Activated B cell treated with CpG ODN at 0.5 μM for 24 hours (primary cell): ENCODE results near the gene CCDC8. TPM values are rescaled to one million over a fixed set of nuclear protein-coding genes. Genes with fewer than 3 reads are reported as not detected.
A peak's percentile ranks its signal among the peaks of the same experiment; 100 is the strongest.

ENCODE experiments used
- ATAC-seq: fragments of 200-7000 bp; cut with Tn5 transposase; one replicate; pipeline ENCODE4 v1.10.0; 2021; ENCODE audit warnings: low read depth, mild to moderate bottlenecking, moderate library complexity
- CTCF ChIA-PET: fragments of 350-600 bp; sonication (Branson Sonifier 250); formaldehyde crosslinking; loops from one replicate; lab custom pipeline; 2021; ENCODE audit warnings: antibody characterized with exemption; lab: Charles Lee
- POLR2A ChIA-PET: fragments of 350-600 bp; sonication (Branson Sonifier 250); formaldehyde crosslinking; loops from one replicate; lab custom pipeline; 2021; ENCODE audit warnings: antibody characterized with exemption; lab: Charles Lee
- DNase-seq: peaks from one replicate; pipeline ENCODE4 v3.0.0; 2022
- H3K27ac Mint-ChIP-seq: one replicate; pipeline ENCODE4 v1.8.0; 2020; ENCODE audit warnings: mixed read lengths
- H3K27me3 Mint-ChIP-seq: one replicate; pipeline ENCODE4 v1.8.0; 2021; ENCODE audit warnings: mixed read lengths
- H3K36me3 Mint-ChIP-seq: one replicate; pipeline ENCODE4 v1.8.0; 2021; ENCODE audit warnings: low read depth, mixed read lengths
- H3K4me1 Mint-ChIP-seq: one replicate; pipeline ENCODE4 v1.8.0; 2021; ENCODE audit warnings: mixed read lengths
- H3K4me3 Mint-ChIP-seq: one replicate; pipeline ENCODE4 v1.8.0; 2020; ENCODE audit warnings: mild to moderate bottlenecking, mixed read lengths
- H3K9me3 Mint-ChIP-seq: one replicate; pipeline ENCODE4 v1.8.0; 2020; ENCODE audit warnings: mixed read lengths
- intact Hi-C: fragments of 100-400 bp; cut with micrococcal nuclease; formaldehyde crosslinking; loops from one replicate; pipeline ENCODE4 v1.15.1; 2024
- total RNA-seq: library from RNA; stranded (reverse); gene quantifications from 2 replicates; pipeline ENCODE4 v1.2.3, GENCODE V29; 2022
- TF ChIP-seq, protein P1 (sequence below): fragments of 200-600 bp; IDR thresholded peaks from one replicate; pipeline ENCODE4 v1.8.0; 2022; ENCODE audit warnings: antibody characterized with exemption, mild to moderate bottlenecking

The CCDC8 gene
- total RNA-seq, 1 donor from 2014 or later: not detected

- POLR2A ChIA-PET: interaction anchor here (0.7 kb wide), 1 partner anchor 21 kb away, joined by 6 read pairs; no protein-coding TSS in a partner anchor
- Mint-ChIP-seq H3K4me1 (peaks cover 3% of the 10 kb centered on the region), H3K27ac (peak overlapping the region; percentile 32), H3K36me3 (peaks cover 34% of the 10 kb centered on the region), H3K27me3 (peaks cover 6% of the 10 kb centered on the region), H3K4me3 (no peak overlapping the region), H3K9me3 (no peaks in the 10 kb centered on the region)
- CTCF ChIA-PET: interaction anchor here (1.3 kb wide), 1 partner anchor 268 kb away, joined by 3 read pairs; no protein-coding TSS in a partner anchor
- TF ChIP-seq, protein P1, sequence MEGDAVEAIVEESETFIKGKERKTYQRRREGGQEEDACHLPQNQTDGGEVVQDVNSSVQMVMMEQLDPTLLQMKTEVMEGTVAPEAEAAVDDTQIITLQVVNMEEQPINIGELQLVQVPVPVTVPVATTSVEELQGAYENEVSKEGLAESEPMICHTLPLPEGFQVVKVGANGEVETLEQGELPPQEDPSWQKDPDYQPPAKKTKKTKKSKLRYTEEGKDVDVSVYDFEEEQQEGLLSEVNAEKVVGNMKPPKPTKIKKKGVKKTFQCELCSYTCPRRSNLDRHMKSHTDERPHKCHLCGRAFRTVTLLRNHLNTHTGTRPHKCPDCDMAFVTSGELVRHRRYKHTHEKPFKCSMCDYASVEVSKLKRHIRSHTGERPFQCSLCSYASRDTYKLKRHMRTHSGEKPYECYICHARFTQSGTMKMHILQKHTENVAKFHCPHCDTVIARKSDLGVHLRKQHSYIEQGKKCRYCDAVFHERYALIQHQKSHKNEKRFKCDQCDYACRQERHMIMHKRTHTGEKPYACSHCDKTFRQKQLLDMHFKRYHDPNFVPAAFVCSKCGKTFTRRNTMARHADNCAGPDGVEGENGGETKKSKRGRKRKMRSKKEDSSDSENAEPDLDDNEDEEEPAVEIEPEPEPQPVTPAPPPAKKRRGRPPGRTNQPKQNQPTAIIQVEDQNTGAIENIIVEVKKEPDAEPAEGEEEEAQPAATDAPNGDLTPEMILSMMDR: no peak
- intact Hi-C loops: loop anchor here (2.0 kb wide), 1 partner anchor 113 kb away; no protein-coding TSS in a partner anchor
- no peak for ATAC-seq
- no peak for DNase-seq
These were observed 19.6 kb downstream of the CCDC8 start for GRCh38 chr19:46393456-46394401.

DNA sequence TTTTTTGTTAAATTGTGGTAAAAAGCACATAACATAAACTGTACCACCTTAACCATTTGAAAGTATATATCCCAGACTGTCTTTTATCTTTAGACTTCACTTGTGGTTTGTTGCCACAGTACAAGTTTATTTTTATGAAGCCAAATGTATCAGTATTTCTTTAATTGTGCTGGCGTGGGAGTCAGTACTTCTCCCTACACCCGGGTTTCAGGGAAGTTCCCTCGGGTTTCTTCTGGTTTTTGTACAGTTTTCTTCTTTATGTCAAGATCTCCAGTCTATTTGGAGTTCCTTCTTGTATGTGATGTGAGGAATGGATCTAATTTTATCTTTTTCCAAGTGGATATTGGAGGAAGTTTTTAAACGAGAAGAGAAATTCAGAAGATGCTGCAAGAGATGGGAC lies 20.5 kb downstream of the CCDC8 start:
- TF ChIP-seq, protein P1: no peak
- Mint-ChIP-seq H3K9me3 (no peaks in the 10 kb centered on the region), H3K27ac (no peak overlapping the region), H3K4me1 (peaks cover 3% of the 10 kb centered on the region), H3K4me3 (no peak overlapping the region), H3K36me3 (peaks cover 43% of the 10 kb centered on the region), H3K27me3 (peaks cover 3% of the 10 kb centered on the region)
- ATAC-seq (no peak), DNase-seq (no peak)
- intact Hi-C loops: no loop called here
- ChIA-PET POLR2A (no interaction called here), CTCF (no interaction called here)

GRCh38 chr19:46392252-46392801 lies 21.0 kb downstream of the CCDC8 start:
- TF ChIP-seq, protein P1: no peak
- CTCF ChIA-PET: no interaction called here
- Mint-ChIP-seq H3K27me3 (no peaks in the 10 kb centered on the region), H3K4me3 (no peak overlapping the region), H3K9me3 (no peaks in the 10 kb centered on the region), H3K27ac (no peak overlapping the region), H3K4me1 (peaks cover 3% of the 10 kb centered on the region), H3K36me3 (peaks cover 48% of the 10 kb centered on the region)
- no peak for ATAC-seq
- intact Hi-C loops: no loop called here
- DNase-seq: no peak
- POLR2A ChIA-PET: no interaction called here

GRCh38 chr19:46391296-46392251 lies 21.8 kb downstream of the CCDC8 start:
- Mint-ChIP-seq H3K4me3 (no peak overlapping the region), H3K9me3 (no peaks in the 10 kb centered on the region), H3K36me3 (peaks cover 56% of the 10 kb centered on the region), H3K27ac (no peak overlapping the region), H3K4me1 (peaks cover 3% of the 10 kb centered on the region), H3K27me3 (no peaks in the 10 kb centered on the region)
- ATAC-seq (no peak), DNase-seq (no peak)
- ChIA-PET CTCF (no interaction called here), POLR2A (no interaction called here)
- TF ChIP-seq, protein P1: no peak
- intact Hi-C loops: no loop called here
